ENCODE results near the gene TAPBPL.
"Not testable (repeated sequence)": the region's sequence is repeated elsewhere in the genome, so short reads cannot be mapped to it uniquely, and the experiment has no call there.

TAPBPL gene

GRCh38 chr12:6451348-6452244 lies at the start of gene TAPBPL:
TSS of gene TAPBPL (plus strand) at chr12:6452042. CDS start at chr12:6452249, 207 bp downstream.
- no peak for DNase-seq

GRCh38 chr12:6404390-6404789 lies 47.5 kb upstream of the TAPBPL start:
- DNase-seq, result no peak

GRCh38 chr12:6405963-6406362 lies 45.9 kb upstream of the TAPBPL start:
- DNase-seq, result no peak

GRCh38 chr12:6407236-6407954 lies 44.4 kb upstream of the TAPBPL start:
- no peak for DNase-seq

GRCh38 chr12:6416596-6416995 lies 35.2 kb upstream of the TAPBPL start:
- DNase-seq, result peak; percentile 92

GRCh38 chr12:6418796-6419195 lies 33.0 kb upstream of the TAPBPL start:
- no peak for DNase-seq

GRCh38 chr12:6420364-6420763 lies 31.5 kb upstream of the TAPBPL start:
- DNase-seq, result no peak

GRCh38 chr12:6423267-6424007 lies 28.4 kb upstream of the TAPBPL start:
- DNase-seq, result peak; percentile 74

GRCh38 chr12:6424008-6424347 lies 27.9 kb upstream of the TAPBPL start:
- DNase-seq, result no peak

GRCh38 chr12:6424866-6425265 lies 27.0 kb upstream of the TAPBPL start:
- no peak for DNase-seq

- DNase-seq, result no peak
These were observed 26.0 kb upstream of the TAPBPL start for GRCh38 chr12:6425590-6426531.

GRCh38 chr12:6426882-6427671 lies 24.8 kb upstream of the TAPBPL start:
- no peak for DNase-seq

- DNase-seq, result not testable (repeated sequence)
These were observed 24.0 kb upstream of the TAPBPL start for GRCh38 chr12:6427796-6428195.

GRCh38 chr12:6428326-6428725 lies 23.5 kb upstream of the TAPBPL start:
- no peak for DNase-seq

- DNase-seq, result peak; percentile 65
These were observed 21.5 kb upstream of the TAPBPL start for GRCh38 chr12:6430124-6430989.

- DNase-seq, result no peak
These were observed 18.9 kb upstream of the TAPBPL start for GRCh38 chr12:6432991-6433390.

GRCh38 chr12:6434205-6435140 lies 17.4 kb upstream of the TAPBPL start:
- DNase-seq, result no peak

- DNase-seq, result no peak
These were observed 15.7 kb upstream of the TAPBPL start for GRCh38 chr12:6435961-6436715.

Data from SIG-M5 (cell line).